Transverse colon (tissue), 4 donors: ENCODE data around the gene ZNF486.

Source experiments
- CTCF ChIP-seq, 5 experiments: fragments of 200-600 bp in 3 of 5; fragments of 450-650 bp in 2 of 5; sonication (generic) in 3 of 5; IDR thresholded peaks; 1 replicate in 2 of 5; 2 replicates in 3 of 5; pipeline ENCODE4 v1.5.1; 2016 to 2017; ENCODE audit warnings: antibody characterized with exemption in 5 of 5, inconsistent platforms in 3 of 5, mild to moderate bottlenecking in 2 of 5, moderate library complexity in 1 of 5
- POLR2A ChIP-seq: fragments of 450-650 bp; IDR thresholded peaks from one replicate; pipeline ENCODE4 v1.6.1; 2016; ENCODE audit warnings: antibody characterized with exemption, mild to moderate bottlenecking, moderate library complexity
- POLR2AphosphoS5 ChIP-seq, 3 donors: sonication (generic); formaldehyde crosslinking; IDR thresholded peaks; one replicate each; pipeline ENCODE4 v1.6.1; 2016; ENCODE audit warnings: antibody characterized with exemption in 3 of 3

GRCh38 chr19:20165971-20166592 is 932 bp upstream of the ZNF486 start:
- TF ChIP-seq CTCF (IDR thresholded peaks at IDR 0.05): no peak
- TF ChIP-seq POLR2A: no peak
- no peak for TF ChIP-seq POLR2AphosphoS5 (IDR thresholded peaks at IDR 0.05)
